Activated naive CD4-positive, alpha-beta T cell treated with anti-CD3 and anti-CD28 coated beads for 36 hours (primary cell): Measurements from ENCODE around the gene USP8. TPM values are rescaled to one million over a fixed set of nuclear protein-coding genes. Genes with fewer than 3 reads are reported as not detected.
"Not testable (repeated sequence)": the region's sequence is repeated elsewhere in the genome, so short reads cannot be mapped to it uniquely, and the experiment has no call there.

Experiments
- CTCF ChIA-PET: fragments of 350-600 bp; sonication (Branson Sonifier 250); formaldehyde crosslinking; loops from one replicate; lab custom pipeline; 2021; ENCODE audit warnings: antibody characterized with exemption; lab: Charles Lee
- DNase-seq: peaks from one replicate; pipeline ENCODE4 v3.0.0-alpha.2; 2020
- H3K27ac Mint-ChIP-seq: one replicate; pipeline ENCODE4 v1.8.0; 2021; ENCODE audit warnings: mild to moderate bottlenecking, mixed read lengths
- H3K27me3 Mint-ChIP-seq: one replicate; pipeline ENCODE4 v1.8.0; 2021; ENCODE audit warnings: low read depth, mixed read lengths
- H3K36me3 Mint-ChIP-seq: one replicate; pipeline ENCODE4 v1.8.0; 2021; ENCODE audit warnings: low read depth, mixed read lengths
- H3K4me1 Mint-ChIP-seq: one replicate; pipeline ENCODE4 v1.8.0; 2021; ENCODE audit warnings: low read depth, mixed read lengths
- H3K4me3 Mint-ChIP-seq: one replicate; pipeline ENCODE4 v1.8.0; 2021; ENCODE audit warnings: mild to moderate bottlenecking, moderate library complexity, mixed read lengths
- H3K9me3 Mint-ChIP-seq: one replicate; pipeline ENCODE4 v1.8.0; 2021; ENCODE audit warnings: mixed read lengths
- intact Hi-C: fragments of 100-400 bp; cut with micrococcal nuclease; formaldehyde crosslinking; loops from one replicate; pipeline ENCODE4 v1.15.1; 2023
- total RNA-seq, 2 experiments: library from RNA; stranded (reverse); gene quantifications; one replicate each; pipeline ENCODE4 v1.2.3, GENCODE V29; 2021

USP8 gene
- total RNA-seq, 2 experiments from 2014 or later, result 31.6 TPM

GRCh38 chr15:50503144-50503543, 78.9 kb downstream of the USP8 start:
- H3K36me3 Mint-ChIP-seq, result peaks cover 15% of the 10 kb centered on the region
- no peaks in the 10 kb centered on the region for H3K27me3 Mint-ChIP-seq
- H3K9me3 Mint-ChIP-seq, result no peaks in the 10 kb centered on the region
- H3K27ac Mint-ChIP-seq, result no peak overlapping the region
- H3K4me3 Mint-ChIP-seq, result no peak overlapping the region
- H3K4me1 Mint-ChIP-seq, result no peaks in the 10 kb centered on the region
- DNase-seq, result no peak
- CTCF ChIA-PET, result no interaction called here
- intact Hi-C loops, result no loop called here

DNA sequence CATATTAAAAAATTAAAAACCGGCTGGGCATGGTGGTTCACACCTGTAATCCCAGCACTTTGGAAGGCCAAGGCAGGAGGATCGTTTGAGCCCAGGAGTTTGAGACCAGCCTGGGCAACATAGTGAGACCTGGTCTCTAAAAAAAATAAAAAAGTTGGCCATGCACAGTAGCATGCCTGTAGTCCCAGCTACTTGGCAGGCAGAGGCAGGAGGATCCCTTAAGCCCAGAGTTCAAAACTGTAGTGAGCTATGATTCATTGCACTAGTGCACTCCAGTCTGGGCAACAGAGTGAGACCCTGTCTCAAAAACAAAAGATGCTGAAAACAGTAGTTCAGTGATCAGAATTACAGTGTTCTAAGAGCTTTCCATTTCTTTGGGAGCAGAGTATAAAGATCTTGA, 81.5 kb downstream of the USP8 start:
- H3K9me3 Mint-ChIP-seq, DNase-seq, H3K36me3 Mint-ChIP-seq, H3K27ac Mint-ChIP-seq, CTCF ChIA-PET, H3K27me3 Mint-ChIP-seq, H3K4me1 Mint-ChIP-seq, H3K4me3 Mint-ChIP-seq: not testable (repeated sequence)
- intact Hi-C loops, result loop anchor here (5.0 kb wide), 1 partner anchor 57 kb away; no protein-coding TSS in a partner anchor

DNA sequence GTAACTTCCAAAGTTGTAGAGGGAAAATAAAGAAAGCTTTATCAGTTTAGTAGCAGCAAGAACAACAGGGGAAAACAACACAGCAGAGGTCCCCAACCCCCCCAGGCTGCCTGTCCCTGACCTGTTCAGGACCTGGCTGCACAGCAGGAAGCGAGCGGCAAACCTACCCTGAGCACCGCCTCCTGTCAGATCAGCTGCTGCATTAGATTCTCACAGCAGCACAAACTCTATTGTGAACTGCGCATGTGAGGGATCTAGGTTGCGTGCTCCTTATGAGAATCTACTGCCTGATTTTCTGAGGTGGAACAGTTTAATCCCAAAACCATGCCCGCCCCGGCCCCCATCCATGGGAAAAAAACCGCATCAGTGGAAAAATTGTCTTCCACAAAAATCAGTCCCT, 81.9 kb downstream of the USP8 start:
- CTCF ChIA-PET, result no interaction called here
- Mint-ChIP-seq H3K27ac (no peak overlapping the region), H3K9me3 (no peaks in the 10 kb centered on the region), H3K27me3 (no peaks in the 10 kb centered on the region), H3K36me3 (peaks cover 8% of the 10 kb centered on the region), H3K4me1 (no peaks in the 10 kb centered on the region), H3K4me3 (no peak overlapping the region)
- no peak for DNase-seq
- intact Hi-C loops, result loop anchor here (5.0 kb wide), 1 partner anchor 56 kb away; no protein-coding TSS in a partner anchor

- H3K4me3 Mint-ChIP-seq, result no peak overlapping the region
- CTCF ChIA-PET, result no interaction called here
- DNase-seq, result no peak
- intact Hi-C loops, result no loop called here
- no peaks in the 10 kb centered on the region for H3K4me1 Mint-ChIP-seq
- H3K27ac Mint-ChIP-seq, result no peak overlapping the region
- H3K27me3 Mint-ChIP-seq, result no peaks in the 10 kb centered on the region
- peaks cover 7% of the 10 kb centered on the region for H3K9me3 Mint-ChIP-seq
- H3K36me3 Mint-ChIP-seq, result no peaks in the 10 kb centered on the region
These were observed 88.8 kb downstream of the USP8 start for GRCh38 chr15:50513001-50513400.

- intact Hi-C loops, result no loop called here
- CTCF ChIA-PET, result no interaction called here
These were observed 95.7 kb downstream of the USP8 start for GRCh38 chr15:50519740-50520425.

GRCh38 chr15:50523851-50524251, 99.6 kb downstream of the USP8 start:
- no peaks in the 10 kb centered on the region for H3K36me3 Mint-ChIP-seq
- H3K4me1 Mint-ChIP-seq, result no peaks in the 10 kb centered on the region
- CTCF ChIA-PET, result no interaction called here
- no peak for DNase-seq
- H3K9me3 Mint-ChIP-seq, result no peaks in the 10 kb centered on the region
- no peak overlapping the region for H3K4me3 Mint-ChIP-seq
- H3K27me3 Mint-ChIP-seq, result no peaks in the 10 kb centered on the region
- intact Hi-C loops, result no loop called here
- no peak overlapping the region for H3K27ac Mint-ChIP-seq

More at GRCh38 chr15:50519740-50520425, 95.7 kb downstream of the USP8 start:
- Mint-ChIP-seq H3K9me3 (peaks cover 9% of the 10 kb centered on the region), H3K4me1 (no peaks in the 10 kb centered on the region), H3K27ac (no peak overlapping the region), H3K36me3 (no peaks in the 10 kb centered on the region), H3K4me3 (no peak overlapping the region), H3K27me3 (no peaks in the 10 kb centered on the region)
- DNase-seq, result no peak

- Mint-ChIP-seq H3K9me3 (no peaks in the 10 kb centered on the region), H3K4me1 (no peaks in the 10 kb centered on the region), H3K27ac (no peak overlapping the region), H3K27me3 (peaks cover 2% of the 10 kb centered on the region), H3K4me3 (no peak overlapping the region), H3K36me3 (no peaks in the 10 kb centered on the region)
- CTCF ChIA-PET, result interaction anchor here (0.6 kb wide), 3 partner anchors 12 to 190 kb away, joined by 3 to 4 read pairs (median 3); no protein-coding TSS in a partner anchor
- DNase-seq, result no peak
- intact Hi-C loops, result no loop called here
These were observed 107.0 kb downstream of the USP8 start for GRCh38 chr15:50531163-50531562.

GRCh38 chr15:50531766-50532165, 107.6 kb downstream of the USP8 start:
- DNase-seq, result no peak
- CTCF ChIA-PET, result no interaction called here

GRCh38 chr15:50542887-50543210, 118.6 kb downstream of the USP8 start:
- H3K9me3 Mint-ChIP-seq, result no peaks in the 10 kb centered on the region
- H3K27me3 Mint-ChIP-seq, result peaks cover 2% of the 10 kb centered on the region
- CTCF ChIA-PET, result interaction anchor here (0.6 kb wide), 1 partner anchor 12 kb away, joined by 3 read pairs; no protein-coding TSS in a partner anchor
- intact Hi-C loops, result no loop called here
- H3K4me1 Mint-ChIP-seq, result no peaks in the 10 kb centered on the region
- no peak overlapping the region for H3K4me3 Mint-ChIP-seq
- no peak for DNase-seq
- no peaks in the 10 kb centered on the region for H3K36me3 Mint-ChIP-seq
- H3K27ac Mint-ChIP-seq, result no peak overlapping the region

More at GRCh38 chr15:50531766-50532165, 107.6 kb downstream of the USP8 start:
- Mint-ChIP-seq H3K4me1 (no peaks in the 10 kb centered on the region), H3K27ac (no peak overlapping the region), H3K4me3 (no peak overlapping the region), H3K9me3 (no peaks in the 10 kb centered on the region), H3K36me3 (no peaks in the 10 kb centered on the region), H3K27me3 (peaks cover 2% of the 10 kb centered on the region)
- intact Hi-C loops, result no loop called here

GRCh38 chr15:50543556-50543955, 119.4 kb downstream of the USP8 start:
- H3K27me3 Mint-ChIP-seq, result peaks cover 2% of the 10 kb centered on the region
- intact Hi-C loops, result no loop called here

GRCh38 chr15:50544368-50544767, 120.2 kb downstream of the USP8 start:
- no peak overlapping the region for H3K4me3 Mint-ChIP-seq
- intact Hi-C loops, result no loop called here
- no peak overlapping the region for H3K27ac Mint-ChIP-seq
- H3K4me1 Mint-ChIP-seq, result no peaks in the 10 kb centered on the region
- DNase-seq, result no peak
- H3K27me3 Mint-ChIP-seq, result peaks cover 2% of the 10 kb centered on the region
- CTCF ChIA-PET, result interaction anchor here (0.6 to 0.7 kb wide), 2 partner anchors 16 to 40 kb away, joined by 3 read pairs; no protein-coding TSS in a partner anchor
- H3K36me3 Mint-ChIP-seq, result no peaks in the 10 kb centered on the region
- no peaks in the 10 kb centered on the region for H3K9me3 Mint-ChIP-seq

More at GRCh38 chr15:50543556-50543955, 119.4 kb downstream of the USP8 start:
- Mint-ChIP-seq H3K27ac (no peak overlapping the region), H3K9me3 (no peaks in the 10 kb centered on the region), H3K4me1 (no peaks in the 10 kb centered on the region), H3K36me3 (no peaks in the 10 kb centered on the region), H3K4me3 (no peak overlapping the region)
- DNase-seq, result no peak
- CTCF ChIA-PET, result interaction anchor here (0.6 kb wide), 2 partner anchors 13 to 39 kb away, joined by 3 read pairs; no protein-coding TSS in a partner anchor

DNA sequence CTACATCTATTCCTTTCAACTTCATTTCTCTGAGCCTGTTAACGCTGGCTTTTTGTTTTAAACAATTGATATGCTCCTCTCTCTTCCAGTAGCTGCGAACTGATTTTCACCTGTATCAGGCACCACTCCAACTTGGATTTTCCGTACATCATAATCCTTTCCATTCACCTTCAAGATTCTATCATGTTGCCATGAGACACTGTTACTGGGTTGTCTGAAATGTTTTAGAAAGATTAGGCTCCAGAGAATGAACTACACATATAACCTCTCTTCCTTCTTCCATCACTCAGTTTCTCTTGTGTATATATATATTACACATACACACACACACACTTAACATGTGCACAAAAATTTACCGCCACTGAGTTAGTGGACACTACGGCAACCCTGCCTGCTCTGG, 122.4 kb downstream of the USP8 start, which contains the start of gene USP50:
Gene USP50, minus strand, starts transcription at position 101 of the 400 bp plus-strand sequence. CDS start 141 bp downstream, outside the sequence.
- CTCF ChIA-PET, result interaction anchor here (0.8 kb wide), 1 partner anchor 12 kb away, joined by 6 read pairs; no protein-coding TSS in a partner anchor
- intact Hi-C loops, result no loop called here
- H3K27me3 Mint-ChIP-seq, result peaks cover 2% of the 10 kb centered on the region
- H3K36me3 Mint-ChIP-seq, result no peaks in the 10 kb centered on the region
- no peak for DNase-seq
- no peak within 1 kb of the TSS for H3K27ac Mint-ChIP-seq
- no peaks in the 10 kb centered on the region for H3K9me3 Mint-ChIP-seq
- no peaks in the 10 kb centered on the region for H3K4me1 Mint-ChIP-seq
- H3K4me3 Mint-ChIP-seq, result no peak within 1 kb of the TSS

GRCh38 chr15:50549326-50549725, 125.1 kb downstream of the USP8 start:
- Mint-ChIP-seq H3K4me1 (no peaks in the 10 kb centered on the region), H3K27me3 (no peaks in the 10 kb centered on the region), H3K9me3 (no peaks in the 10 kb centered on the region), H3K4me3 (no peak overlapping the region), H3K27ac (no peak overlapping the region), H3K36me3 (no peaks in the 10 kb centered on the region)
- CTCF ChIA-PET, result interaction anchor here (0.6 to 0.9 kb wide), 2 partner anchors 15 to 105 kb away, joined by 3 to 4 read pairs; no protein-coding TSS in a partner anchor
- DNase-seq, result no peak
- intact Hi-C loops, result no loop called here
